ENCODE data around the gene SEL1L2. TPM values are rescaled to one million over a fixed set of nuclear protein-coding genes. Genes with fewer than 3 reads are reported as not detected.

SEL1L2 gene
- total and polyA plus RNA-seq, 9 of the 15 experiments (the other 6 are each of a cell fraction or from before 2014, with no cell fraction given) = not detected

- Histone ChIP-seq H3K4me1 (replicated peaks in 1 of 2; ENCODE audit: control insufficient read depth in 2 of 2, insufficient read depth in 2 of 2, low read length in 2 of 2) (no peaks in the 10 kb centered on the region; a peak in 1 of 5 replicates), H3K36me3 (ENCODE audit: control insufficient read depth, insufficient read depth, low read length) (peaks cover 32% of the 10 kb centered on the region; the same call in 2 of the 3 replicates), H3K9me3 (replicated peaks; ENCODE audit: control insufficient read depth, insufficient read depth, low read depth, low read length) (no peaks in the 10 kb centered on the region), H3K79me2 (ENCODE audit: control insufficient read depth, insufficient read depth, low read length) (no peaks in the 10 kb centered on the region), H4K20me1 (replicated peaks; ENCODE audit: control insufficient read depth, insufficient read depth, low read length) (no peaks in the 10 kb centered on the region), H3K27me3 (ENCODE audit: control insufficient read depth in 2 of 2, insufficient read depth in 2 of 2, low read length in 2 of 2) (no peaks in the 10 kb centered on the region; a peak in 1 of 5 replicates), H3K4me3 (no peak overlapping the region), H3K9me1 (ENCODE audit: control insufficient read depth, insufficient read depth, low read length) (no peaks in the 10 kb centered on the region), H2AFZ (ENCODE audit: low read depth, low read length) (no peak overlapping the region), H3K27ac (ENCODE audit: extremely low read depth, low read depth, low read length) (no peak overlapping the region), H3K4me2 (ENCODE audit: insufficient read depth, low read length) (no peak overlapping the region), H3K9ac (ENCODE audit: insufficient read depth in 1 of 2, low read depth in 2 of 2, low read length in 2 of 2) (no peak overlapping the region)
- in situ Hi-C loops (cut with MboI) = no loop called here
- FAIRE-seq (peak; percentile 37), ATAC-seq (peak; percentile 88), DNase-seq (ENCODE audit: extremely low read depth in 1 of 4, low spot score in 3 of 4) (peak; percentile 32 to 47 (median 36))
- 30% methylated on average over 5 of the region's 5 CpGs for WGBS (ENCODE audit: insufficient coverage, low coverage, missing lambda C conversion rate)
- no TSS peak for BruUV-seq (replicated peaks)
- CTCF ChIA-PET (ENCODE audit: low intra/inter-chr PET ratio) = interaction anchor here (0.5 to 1.2 kb wide), 2 partner anchors 235 to 236 kb away, joined by 4 to 6 read pairs; no protein-coding TSS in a partner anchor
- intact Hi-C loops (cut with micrococcal nuclease) = loop anchor here (1.0 kb wide), 1 partner anchor 235 kb away; no protein-coding TSS in a partner anchor
- POLR2A ChIA-PET = interaction anchor here (0.9 kb wide), 1 partner anchor 12 kb away, joined by 4 read pairs; no protein-coding TSS in a partner anchor
- 0 out of 2 replicates have a peak, but pooled peaks have one; percentile 34 for TF ChIP-seq SMC3 (conservative IDR thresholded peaks at IDR 0.05; ENCODE audit: insufficient read depth, low read depth, low read length)
- TF ChIP-seq, protein P1, sequence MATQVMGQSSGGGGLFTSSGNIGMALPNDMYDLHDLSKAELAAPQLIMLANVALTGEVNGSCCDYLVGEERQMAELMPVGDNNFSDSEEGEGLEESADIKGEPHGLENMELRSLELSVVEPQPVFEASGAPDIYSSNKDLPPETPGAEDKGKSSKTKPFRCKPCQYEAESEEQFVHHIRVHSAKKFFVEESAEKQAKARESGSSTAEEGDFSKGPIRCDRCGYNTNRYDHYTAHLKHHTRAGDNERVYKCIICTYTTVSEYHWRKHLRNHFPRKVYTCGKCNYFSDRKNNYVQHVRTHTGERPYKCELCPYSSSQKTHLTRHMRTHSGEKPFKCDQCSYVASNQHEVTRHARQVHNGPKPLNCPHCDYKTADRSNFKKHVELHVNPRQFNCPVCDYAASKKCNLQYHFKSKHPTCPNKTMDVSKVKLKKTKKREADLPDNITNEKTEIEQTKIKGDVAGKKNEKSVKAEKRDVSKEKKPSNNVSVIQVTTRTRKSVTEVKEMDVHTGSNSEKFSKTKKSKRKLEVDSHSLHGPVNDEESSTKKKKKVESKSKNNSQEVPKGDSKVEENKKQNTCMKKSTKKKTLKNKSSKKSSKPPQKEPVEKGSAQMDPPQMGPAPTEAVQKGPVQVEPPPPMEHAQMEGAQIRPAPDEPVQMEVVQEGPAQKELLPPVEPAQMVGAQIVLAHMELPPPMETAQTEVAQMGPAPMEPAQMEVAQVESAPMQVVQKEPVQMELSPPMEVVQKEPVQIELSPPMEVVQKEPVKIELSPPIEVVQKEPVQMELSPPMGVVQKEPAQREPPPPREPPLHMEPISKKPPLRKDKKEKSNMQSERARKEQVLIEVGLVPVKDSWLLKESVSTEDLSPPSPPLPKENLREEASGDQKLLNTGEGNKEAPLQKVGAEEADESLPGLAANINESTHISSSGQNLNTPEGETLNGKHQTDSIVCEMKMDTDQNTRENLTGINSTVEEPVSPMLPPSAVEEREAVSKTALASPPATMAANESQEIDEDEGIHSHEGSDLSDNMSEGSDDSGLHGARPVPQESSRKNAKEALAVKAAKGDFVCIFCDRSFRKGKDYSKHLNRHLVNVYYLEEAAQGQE (IDR thresholded peaks at IDR 0.05; ENCODE audit: borderline replicate concordance) = peak; percentile 18; the same call in 1 of the 2 replicates
- TF ChIP-seq, protein P1 (CRISPR knock-in tag; IDR thresholded peaks at IDR 0.05; ENCODE audit: low read depth) = no peak
- no peak for TF ChIP-seq NFRKB (IDR thresholded peaks at IDR 0.05; ENCODE audit: low read depth)
- TF ChIP-seq RAD21 (CRISPR knock-in tag; conservative IDR thresholded peaks at IDR 0.05 in 1 of 2, IDR thresholded peaks at IDR 0.05 in 1 of 2) = peak; percentile 29 to 51; a peak in 3 of 4 replicates
- peak in 2 of 3 experiments; percentile 31 to 53; a peak in 4 of 6 replicates for TF ChIP-seq CTCF (IDR thresholded peaks at IDR 0.05 in 2 of 3, conservative IDR thresholded peaks at IDR 0.05 in 1 of 3; ENCODE audit: insufficient read depth in 2 of 3, low read depth in 1 of 3, low read length in 3 of 3)
- no peak for TF ChIP-seq GATA2 (CRISPR knock-in tag; IDR thresholded peaks at IDR 0.05)
These were observed 170.3 kb downstream of the SEL1L2 start for GRCh38 chr20:13819885-13820645.

All from K562 (cell line).